AML-193 (cell line): ENCODE data around the gene ADAM22.
A peak's percentile ranks its signal among the peaks of the same experiment; 100 is the strongest.

Experiments
- DNase-seq, 2 experiments: peaks; one replicate each; lab custom pipeline; 2025; lab: John Stamatoyannopoulos, UW

ADAM22 gene

DNA sequence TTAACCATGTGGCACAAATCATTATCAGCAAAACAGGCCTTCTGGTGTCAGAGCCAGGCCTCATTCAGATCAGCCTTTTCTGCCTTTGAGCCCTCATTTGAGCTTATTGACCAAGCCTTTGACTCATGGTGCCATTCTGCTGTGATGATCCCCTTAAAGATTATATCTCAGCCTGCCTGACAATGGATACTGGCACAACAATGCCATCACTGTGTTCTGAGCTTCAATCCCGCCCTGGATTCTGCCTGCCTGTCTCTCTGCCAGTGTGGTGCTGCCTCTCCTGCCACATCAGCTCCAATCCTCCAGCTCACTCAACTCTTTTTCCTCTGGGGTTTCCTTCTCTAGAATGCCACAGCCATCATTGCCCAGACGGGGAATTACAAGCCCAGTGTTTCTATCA is 233.2 kb downstream of the ADAM22 start:
- DNase-seq = no peak

DNA sequence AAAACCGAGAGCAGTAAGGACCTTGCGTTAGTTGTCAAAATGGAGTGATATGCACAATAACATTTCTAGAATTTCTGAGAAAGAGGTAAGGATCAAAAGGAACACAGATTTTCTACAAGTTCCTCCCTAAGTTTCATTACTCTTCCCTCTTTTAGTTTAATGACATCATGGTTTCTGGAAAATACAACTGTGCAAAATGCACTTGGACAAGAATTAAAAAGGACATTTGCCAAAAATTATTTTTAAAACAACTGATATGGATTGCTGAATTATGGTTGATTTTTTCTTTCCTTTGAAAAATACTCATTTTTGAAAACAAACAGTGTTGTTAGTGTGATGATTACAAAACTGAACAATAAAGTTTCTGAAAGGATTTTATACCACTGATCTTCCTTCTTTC is 233.7 kb downstream of the ADAM22 start:
- DNase-seq = no peak

DNA sequence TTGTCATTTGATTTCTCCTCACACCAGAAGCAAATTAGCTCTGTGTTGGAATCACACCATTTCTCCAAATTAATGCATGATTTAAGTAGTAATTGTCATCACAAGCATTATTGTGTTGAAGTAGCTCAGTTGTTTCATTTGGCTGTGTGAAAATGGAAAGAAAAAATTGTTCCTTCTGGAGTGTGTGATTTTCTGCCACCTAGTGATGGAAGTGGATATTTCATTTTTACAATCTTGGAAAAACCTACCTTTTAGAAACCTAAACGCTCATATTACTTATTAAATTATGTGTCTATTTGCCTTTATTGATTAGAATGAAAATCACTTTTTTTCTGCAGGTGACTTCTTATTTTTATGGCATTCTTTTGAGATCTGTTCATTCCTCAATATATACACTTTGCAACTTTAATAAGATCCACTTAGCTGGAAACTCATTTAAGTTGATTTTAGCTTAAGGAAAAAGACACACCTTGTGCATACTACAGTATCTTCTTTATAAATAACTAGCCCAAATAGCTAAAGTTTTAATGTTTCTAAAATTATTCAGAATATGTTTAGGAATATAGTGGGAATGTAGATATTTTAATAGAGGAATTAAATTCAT is 235.8 kb downstream of the ADAM22 start:
- peak; percentile 13 to 36 for DNase-seq

DNA sequence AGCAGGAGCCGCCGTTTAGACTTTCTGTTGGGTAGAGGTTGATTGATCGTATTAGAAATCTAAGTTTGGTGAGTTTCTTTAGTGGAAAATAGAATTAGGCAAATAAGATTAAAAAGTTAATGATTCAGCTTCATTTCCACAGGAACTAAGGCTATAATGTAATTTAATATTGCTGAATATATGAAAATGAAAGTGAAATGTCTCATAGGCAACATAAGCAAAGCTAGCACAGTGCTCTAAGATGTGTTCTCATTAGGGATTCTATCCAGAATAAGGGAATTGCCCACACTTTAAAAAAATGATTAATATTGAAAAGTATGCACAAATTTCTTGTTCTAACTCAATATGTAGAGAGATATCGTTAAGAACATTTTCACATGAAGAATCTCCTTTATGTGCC is 238.8 kb downstream of the ADAM22 start:
- no peak for DNase-seq

DNA sequence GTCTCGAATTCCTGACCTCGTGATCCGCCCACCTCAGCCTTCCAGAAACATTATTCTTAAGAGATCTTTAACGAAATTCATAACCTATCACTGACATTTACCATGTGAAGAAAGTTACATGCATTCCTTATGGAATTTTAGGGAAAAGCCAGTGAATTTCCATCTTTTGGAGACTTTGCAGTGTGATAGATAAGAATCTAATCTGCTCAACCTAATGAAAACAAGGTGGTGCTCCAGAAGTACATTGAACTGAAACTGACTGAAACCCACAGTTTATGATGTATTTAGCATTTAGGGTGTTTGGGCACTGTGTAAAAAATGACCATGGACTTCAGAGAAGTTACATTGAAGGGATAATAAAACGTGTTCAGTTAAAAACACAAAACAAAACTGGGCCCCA is 242.1 kb downstream of the ADAM22 start:
- DNase-seq = no peak

DNA sequence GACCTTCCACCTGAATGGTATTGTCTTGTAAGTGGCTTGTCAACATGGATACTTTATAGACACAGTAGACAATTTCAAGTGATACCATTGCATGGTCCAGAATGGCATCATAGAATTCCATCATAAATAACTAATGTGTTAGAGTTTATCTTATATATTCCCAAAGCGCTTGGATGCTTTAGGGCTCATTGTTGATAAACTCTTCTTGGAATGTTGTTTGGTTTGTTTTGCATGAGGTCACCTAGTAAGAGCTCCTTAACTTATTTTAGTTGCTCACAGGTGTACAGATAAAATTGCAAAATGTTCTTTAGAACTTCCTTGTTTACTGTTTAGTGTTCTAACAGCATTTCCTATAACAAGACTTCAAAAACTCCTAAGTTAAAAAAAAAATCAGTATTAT is 249.0 kb downstream of the ADAM22 start:
- DNase-seq = no peak

DNA sequence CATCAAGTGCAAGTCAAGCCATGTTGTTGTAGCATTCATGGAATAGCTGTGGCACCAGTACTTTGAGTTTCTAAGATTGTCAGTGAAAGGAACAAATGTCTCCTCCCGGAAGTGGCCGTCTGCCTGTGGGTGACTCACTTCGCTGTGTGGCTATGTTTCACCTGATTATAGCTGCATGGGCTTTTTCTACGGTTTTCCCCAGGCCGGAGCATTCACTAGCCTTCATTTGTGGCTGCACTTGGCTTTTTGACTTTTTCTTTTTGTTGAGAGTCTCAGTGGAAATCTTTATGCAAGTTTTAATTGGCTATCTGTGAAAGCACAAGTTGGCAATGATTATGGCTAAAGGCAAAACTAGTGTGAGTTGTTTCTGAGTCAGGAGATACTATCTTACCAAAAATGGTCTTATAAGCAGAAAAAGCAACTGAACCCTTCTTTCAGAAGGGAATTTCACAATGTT is 250.8 kb downstream of the ADAM22 start:
- DNase-seq = no peak

DNA sequence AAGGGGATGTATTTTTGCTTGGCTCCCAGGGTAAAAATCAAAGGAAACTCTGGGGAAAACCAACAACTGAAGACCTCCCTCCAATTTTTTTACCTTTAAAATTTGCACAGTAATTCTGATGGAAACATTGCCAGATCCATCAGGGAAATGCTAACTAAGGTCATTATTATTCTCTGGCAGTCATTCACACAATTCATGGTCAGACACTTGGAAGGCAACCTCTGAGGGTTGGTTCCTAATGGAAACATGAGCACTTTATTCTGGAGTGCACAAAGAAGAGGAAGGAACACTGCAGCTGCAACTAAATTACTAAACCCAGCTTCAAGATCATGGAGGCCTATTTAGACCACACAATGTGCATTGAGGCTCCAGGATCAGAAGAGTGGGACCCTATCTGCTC is 251.6 kb downstream of the ADAM22 start:
- DNase-seq = no peak

DNA sequence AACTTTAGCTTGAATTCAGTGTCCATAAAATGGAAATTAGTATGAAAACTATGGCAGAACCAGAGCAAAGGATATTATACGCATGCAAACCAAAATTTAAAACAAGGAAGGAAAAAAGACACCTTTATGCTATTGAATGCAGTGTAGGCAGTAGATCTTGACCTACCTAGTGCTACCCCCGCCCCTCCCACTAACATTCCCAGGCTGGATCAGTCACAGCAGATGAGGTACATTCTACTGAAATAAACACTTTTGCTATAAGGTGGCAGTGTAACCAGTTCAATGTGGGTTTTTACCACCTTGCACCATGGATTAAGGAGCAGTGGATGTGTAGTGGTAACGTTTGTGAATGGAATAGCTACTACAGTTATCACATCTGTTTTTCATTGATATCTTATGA is 257.9 kb downstream of the ADAM22 start:
- DNase-seq = no peak

DNA sequence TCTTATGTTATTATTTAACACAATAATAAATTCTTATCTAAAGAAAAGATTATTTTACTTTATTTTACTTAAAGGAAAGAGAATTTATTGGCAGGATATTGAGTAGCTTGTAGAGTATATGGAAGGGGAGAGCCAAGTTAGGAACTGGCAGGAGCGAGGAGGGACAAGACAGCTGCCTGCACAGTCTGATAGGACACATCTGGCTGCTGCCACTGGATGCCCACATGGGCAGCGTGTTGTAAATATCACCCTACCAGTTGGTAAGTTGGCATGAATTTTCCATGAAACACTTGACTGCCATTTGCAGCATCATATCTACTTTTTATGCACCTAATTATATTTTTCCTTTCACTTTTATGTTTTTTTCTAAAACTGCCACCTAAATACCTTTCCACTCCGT is 266.2 kb downstream of the ADAM22 start:
- DNase-seq = no peak

DNA sequence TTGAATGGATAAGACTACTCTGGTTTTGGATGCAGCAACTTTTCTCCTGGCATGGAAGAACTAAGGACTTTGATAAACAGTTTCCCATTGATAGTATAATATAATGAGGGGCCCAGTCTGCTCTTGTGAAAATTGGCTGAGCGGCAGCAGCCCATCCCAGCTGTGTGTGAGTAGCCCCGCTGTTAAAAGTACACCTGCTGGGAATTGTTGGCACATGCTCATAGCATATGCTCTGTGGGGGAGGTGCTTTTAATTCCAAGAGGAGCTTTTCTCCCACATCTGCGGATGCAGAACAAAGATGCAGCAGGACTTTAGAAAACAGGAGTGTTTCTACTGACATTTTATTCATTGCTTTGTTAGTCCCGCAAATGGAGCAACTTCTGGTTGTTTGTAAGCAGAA is 266.7 kb downstream of the ADAM22 start:
- no peak for DNase-seq

DNA sequence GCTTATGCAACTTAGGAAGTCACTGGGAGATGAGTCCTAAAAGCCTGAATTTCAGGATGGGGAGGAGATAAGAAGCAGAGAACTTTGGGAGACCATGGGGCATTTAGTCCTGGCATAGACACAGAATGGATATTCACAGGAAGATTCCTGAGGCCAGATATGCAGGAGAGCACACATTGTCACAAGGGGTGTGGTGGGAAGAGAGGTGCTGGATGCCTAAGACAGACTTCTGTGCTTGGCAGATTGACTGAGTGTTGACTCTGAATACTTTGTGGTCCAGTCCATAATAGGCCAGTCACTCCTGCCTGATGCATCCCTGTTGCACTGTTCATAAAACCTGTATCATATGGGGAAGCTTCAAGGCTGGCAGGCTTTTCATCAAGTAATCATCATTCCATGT is 267.3 kb downstream of the ADAM22 start:
- DNase-seq = no peak

DNA sequence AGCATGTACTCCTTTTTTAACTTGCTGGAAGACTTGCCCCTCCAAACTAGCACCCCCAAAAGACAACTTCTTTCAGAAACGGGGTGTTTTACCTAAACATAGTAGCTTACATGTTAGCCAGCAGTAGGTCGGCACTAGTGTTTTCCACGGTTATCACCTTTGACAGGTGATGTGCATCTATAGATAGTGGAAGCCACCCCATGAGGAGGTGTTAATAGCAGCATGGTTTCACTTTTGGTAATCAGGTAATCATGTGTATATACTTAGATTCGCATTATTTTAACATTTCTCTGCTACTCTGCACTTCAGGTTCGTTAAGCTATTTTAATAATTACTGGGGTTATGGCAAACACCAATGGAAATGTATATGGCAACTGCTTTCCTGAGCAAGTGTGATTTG is 268.2 kb downstream of the ADAM22 start:
- no peak for DNase-seq

DNA sequence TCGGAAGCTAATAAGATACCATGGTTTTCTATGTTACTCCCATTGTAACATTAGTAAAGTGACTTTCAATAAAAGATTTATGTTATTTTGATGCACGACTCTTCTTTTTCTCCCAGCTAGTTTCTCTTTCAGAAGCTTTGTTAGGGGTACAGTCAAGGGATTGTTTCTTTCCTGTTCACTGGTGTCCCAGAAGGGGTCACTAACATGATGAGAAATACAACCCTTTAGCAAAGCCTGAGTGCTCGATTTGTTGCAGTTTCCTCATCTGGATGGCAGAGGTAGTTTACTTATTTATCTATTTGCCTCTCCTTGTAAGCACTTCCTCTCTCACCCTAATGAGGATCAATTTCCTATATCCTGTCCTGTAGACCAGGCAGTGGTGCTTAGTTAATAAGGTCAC is 268.7 kb downstream of the ADAM22 start:
- DNase-seq = no peak

DNA sequence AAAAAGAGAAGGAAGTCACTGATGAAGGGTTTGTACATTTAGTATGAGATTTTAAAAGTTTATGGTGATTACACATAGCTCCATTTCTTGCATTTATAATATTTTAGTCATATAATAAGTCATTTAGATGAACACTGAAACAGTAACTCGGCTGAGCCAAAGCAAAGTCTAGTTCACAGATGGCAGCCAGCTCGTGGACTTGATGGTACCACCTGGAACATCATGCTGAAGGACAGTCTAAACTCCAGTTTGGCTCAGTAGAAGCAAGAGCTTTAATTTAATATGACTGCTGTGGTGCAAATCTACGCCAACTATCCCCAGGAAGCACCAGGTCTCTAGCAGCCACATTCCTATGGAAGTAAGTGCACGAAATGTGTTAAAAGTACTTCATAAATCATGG is 269.4 kb downstream of the ADAM22 start:
- DNase-seq = no peak

DNA sequence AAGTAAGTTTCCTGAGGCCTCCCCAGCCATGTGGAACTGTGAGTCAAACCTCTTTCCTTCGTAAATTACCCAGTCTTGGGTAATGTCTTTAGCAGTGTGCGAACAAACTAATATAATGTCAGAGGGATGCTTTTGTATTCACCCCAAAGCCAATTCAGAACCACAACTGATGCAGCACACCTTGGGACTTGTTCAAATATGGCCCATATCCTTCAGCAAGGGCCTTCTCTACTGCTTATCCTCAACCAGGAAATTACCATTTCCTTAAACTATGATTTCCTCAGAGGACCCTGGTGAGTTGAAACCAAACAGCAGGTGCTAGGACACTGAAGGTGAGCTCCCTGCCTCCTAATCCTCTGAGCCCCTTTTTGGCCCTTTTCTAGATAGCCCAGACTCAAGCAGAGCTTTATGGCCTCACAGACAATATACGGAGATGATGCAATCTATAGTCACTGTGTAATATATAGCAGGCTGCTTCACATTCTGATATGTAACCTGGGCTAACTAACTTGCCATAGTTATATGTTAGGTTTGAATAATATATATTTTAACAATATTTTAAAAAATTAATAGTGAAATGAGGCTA is 270.6 kb downstream of the ADAM22 start:
- DNase-seq = no peak

DNA sequence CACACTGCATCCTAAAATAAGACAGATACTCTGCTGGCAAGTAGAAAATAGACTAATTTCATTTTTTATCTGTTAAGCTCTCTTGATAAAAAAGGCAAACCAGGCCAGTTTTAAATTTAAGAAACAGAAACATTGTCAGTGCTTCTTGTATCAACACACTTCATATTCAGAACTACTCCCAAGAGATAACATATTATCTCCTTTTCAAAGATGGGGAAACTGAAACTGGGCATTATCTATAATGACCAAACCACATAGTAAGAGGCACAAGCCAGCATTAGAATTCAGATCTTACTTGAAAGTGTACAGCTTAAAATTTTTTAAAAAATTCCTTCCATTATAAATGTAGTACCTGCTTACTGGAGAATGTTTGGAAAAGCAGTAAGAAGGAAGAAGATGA is 271.1 kb downstream of the ADAM22 start:
- DNase-seq = no peak

DNA sequence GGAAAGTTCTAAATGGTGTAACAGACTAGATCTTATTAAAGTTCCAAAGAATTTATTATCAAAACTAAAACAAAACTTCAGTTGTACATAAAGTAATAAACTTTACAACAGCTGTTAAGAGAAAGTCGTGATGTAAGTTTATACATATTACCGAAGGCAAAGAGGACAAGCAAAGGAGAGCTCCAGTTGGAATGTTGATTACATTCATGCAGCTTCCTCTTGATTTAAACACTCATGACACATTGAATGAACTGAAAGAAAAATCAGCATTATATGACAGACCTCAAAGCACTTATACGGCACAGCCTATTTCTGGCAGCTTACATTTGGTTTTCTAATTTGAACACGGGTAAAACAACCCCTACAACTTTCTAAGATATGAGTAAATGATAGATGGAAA is 272.2 kb downstream of the ADAM22 start:
- no peak for DNase-seq

DNA sequence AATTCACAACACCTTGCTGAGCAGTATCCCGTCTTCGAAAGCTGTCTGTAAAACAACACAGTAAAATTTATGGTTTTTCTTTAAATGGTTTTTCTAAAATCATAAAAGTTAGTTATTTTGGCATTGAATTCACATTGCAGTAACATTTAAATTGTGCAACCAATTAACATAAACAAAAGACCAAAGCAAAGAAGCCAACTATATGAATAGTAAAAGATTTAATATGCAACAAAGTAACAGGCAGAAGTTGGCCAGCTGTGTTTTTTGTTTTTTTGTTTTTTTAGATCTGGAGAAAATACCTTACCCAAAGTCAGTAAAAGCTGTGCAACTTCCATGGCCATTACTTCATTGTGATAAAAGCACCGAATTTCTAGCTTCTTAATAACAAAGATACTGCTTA is 274.5 kb downstream of the ADAM22 start:
- DNase-seq = no peak

DNA sequence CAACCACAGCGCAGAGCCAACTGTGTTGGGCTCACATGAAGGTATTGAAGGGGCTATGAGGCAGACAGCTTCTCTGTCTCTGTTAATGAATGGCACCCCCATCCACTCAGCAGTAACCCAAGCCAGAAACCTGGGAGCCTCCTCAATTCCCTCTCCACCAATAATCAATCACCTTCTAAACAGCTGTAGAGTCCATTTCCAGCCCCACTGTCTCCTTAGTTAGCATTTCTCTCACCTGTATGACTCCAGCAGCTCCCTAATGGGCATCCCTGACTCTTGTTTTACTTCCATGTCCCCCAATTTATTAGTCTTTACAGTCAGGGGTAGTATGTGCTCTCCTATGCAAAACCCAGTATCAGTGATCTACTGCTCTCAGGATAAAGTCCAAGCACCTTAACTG is 278.9 kb downstream of the ADAM22 start:
- no peak for DNase-seq

DNA sequence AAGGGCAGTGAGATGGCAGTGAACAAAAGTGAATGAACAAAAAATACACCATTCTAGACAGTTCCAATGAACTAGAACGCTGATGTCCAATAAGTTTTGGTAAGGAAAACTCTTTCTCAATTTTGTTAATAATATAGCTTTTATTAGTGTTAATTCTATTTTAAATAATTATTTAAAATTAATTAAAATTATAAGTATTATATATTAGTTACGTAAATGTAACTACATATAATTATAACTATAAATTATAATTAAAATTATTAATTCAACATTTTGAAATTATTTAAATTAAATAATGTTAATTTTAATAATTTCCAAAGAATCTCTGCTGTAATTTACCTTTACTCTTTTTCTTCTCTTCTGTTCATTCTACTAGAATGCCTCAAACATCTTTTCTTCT is 280.4 kb downstream of the ADAM22 start:
- DNase-seq = no peak

DNA sequence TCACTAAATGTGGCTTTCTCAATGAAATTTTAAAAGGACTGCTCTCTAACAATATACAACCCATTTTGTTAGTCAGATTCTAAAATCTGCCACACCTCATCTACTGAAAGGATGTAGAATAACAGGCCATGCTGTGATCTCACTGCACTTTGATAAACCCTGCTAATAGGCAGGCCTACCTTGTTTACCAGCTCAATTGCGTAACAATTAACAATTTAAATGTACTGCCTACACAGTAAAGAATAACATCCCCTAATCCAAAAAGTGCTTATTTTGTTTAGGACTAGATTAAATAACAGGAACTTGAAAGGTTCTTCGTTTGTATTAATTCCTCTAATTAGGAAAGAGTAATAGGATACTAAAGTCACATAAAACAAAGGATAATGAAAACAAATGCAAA is 281.2 kb downstream of the ADAM22 start:
- DNase-seq = no peak

DNA sequence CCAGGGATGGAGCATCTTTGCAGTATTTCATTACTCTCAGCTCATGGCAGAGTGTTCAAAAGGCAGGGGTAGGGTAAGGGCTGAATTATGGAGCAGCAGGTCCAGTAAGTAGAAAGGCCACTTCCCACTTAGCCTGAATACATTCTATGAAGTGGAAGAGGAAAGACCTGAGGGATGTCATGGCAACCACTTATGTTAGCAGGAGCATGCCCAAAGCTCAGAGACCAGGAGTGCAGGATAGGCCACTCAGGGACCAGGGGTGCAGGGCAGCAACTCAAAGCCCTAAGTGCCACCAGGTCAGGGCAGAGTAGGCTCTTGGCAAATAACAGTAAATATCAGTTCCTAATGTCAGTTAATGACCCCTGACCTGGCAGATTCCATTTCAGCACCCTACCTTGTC is 282.2 kb downstream of the ADAM22 start:
- no peak for DNase-seq

DNA sequence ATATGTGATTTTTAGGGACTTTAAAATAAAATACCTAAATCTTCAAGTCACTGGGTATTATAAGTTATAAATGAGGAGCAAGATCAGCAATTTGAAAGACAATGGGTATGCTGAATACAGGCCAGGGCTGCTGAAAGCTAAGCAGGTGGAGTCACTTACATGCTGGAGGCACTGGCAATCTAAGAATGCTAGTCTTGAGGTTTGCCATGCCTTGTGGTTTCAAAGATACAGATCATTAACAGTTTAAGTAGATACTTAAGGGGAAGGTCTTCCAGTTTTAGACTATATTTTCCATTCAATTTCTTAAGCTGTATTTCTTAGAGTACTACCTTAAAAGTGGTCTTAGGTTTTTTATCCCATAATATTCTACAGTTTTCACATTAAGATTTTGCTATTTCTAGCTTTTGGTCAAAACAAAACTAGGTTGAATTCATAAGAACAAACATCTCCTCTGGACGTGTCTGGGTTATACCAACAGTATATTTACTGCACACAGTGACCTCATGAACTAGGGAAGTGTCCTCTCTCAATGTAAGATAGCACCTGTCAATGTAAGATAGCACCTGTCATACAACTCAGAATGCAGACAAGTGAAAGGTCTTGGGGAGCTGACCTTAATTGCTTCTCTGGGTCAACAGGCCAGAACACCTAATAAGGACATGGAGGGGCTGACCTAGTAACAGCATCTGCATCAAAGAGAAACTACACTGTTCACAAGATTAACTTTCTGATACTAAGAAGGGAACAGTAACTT is 283.8 kb downstream of the ADAM22 start:
- DNase-seq = peak; percentile 19 to 41
